NCI-H2227 (cell line): Measurements from ENCODE around the gene PTPN11.
A peak's percentile ranks its signal among the peaks of the same experiment; 100 is the strongest.
"Not testable (repeated sequence)": the region's sequence is repeated elsewhere in the genome, so short reads cannot be mapped to it uniquely, and the experiment has no call there.

ENCODE experiments used
- DNase-seq: peaks from one replicate; lab custom pipeline; 2025; ENCODE audit not compliant: unreplicated experiment; lab: John Stamatoyannopoulos, UW

The PTPN11 gene

DNA sequence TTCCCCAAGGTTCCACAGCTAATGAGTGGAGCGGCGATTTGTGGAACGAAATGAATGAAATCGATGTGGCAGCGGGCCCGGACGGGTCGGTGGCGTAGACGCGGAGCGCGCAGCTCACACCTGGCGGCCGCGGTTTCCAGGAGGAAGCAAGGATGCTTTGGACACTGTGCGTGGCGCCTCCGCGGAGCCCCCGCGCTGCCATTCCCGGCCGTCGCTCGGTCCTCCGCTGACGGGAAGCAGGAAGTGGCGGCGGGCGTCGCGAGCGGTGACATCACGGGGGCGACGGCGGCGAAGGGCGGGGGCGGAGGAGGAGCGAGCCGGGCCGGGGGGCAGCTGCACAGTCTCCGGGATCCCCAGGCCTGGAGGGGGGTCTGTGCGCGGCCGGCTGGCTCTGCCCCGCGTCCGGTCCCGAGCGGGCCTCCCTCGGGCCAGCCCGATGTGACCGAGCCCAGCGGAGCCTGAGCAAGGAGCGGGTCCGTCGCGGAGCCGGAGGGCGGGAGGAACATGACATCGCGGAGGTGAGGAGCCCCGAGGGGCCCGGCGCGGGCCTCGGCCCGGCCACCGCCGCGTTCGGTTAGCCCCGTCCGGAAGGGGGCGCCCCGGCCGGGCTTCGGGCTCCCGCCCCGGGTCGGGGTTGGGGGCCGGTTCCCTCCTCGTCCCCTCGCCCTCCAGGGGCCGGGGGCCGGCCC, at the start of gene PTPN11:
Gene PTPN11, plus strand, starts transcription at position 340 of the 689 bp plus-strand sequence. Its CDS starts 165 bp downstream, at position 505.
- peak; percentile 91 for DNase-seq

DNA sequence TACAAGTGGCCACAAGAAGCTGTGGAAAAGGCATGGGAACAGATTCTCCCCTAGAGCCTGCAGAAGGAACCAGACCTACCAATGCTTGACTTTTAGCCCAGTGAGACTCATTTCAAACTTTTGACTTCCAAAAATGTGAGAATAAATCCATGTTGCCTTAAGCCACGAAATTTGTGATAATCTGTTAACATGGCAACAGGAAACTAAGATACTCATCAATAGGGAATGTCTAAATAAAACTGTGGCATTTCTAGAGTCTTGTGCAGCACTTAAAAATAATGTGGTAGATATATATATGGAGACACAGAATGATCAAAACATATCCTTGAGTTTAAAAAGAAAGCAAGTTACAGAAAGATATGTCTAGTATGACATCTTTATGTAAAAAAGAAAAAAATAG, 48.5 kb upstream of the PTPN11 start:
- no peak for DNase-seq

DNA sequence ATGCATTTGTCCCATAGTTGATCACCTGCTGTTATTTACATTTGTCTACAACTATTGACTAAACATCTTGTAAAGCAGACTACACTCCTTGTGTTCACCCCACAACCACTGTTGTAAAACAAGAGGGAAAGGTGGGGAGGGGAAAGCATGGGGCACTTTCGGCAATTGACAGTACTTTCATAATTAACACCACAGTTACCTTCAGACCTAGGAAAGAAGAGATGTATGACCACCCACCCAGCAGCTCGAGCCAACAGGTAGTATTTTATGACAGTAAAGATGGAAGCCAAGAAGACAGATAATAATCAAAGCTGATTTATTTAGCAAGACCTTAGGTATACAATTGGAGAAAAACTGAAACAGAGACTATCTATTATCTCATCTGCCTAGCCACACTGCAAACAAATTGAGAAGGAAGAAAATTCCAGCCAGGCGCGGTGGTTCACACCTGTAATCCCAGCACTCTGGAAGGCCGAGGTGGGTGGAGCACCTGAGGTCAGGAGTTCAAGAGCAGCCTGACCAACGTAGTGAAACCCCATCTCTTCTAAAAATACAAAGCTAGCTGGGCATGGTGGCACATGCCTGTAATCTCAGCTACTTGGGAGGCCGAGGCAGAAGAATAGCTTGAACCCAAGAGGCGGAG, 47.8 kb upstream of the PTPN11 start:
- no peak for DNase-seq

DNA sequence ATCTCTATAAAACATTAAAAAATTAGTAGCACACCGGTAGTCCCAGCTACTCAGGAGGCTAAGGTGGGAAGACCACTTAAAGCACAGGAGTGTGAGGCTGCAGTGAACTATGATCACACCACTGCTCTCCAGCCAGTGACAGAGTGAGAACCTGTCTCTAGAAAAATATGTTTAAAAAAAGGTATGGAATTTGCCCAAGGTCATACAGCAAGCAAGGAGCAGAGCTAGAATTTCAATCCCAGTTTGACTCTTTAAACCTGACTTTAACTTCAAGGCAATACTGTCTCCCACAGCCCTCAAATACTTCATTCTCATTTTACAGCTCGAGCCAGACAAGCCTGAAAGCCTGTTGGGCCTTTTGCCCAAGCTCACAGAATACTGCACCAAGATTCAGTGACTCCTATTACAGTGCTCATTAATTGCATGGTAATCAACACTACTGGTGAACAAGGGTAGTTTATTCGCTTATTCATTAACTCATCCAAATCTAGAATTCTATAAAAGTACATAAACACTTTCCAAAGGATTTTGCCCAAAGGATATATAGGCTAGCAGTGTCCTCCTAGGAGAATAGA, 44.5 kb upstream of the PTPN11 start:
- no peak for DNase-seq

DNA sequence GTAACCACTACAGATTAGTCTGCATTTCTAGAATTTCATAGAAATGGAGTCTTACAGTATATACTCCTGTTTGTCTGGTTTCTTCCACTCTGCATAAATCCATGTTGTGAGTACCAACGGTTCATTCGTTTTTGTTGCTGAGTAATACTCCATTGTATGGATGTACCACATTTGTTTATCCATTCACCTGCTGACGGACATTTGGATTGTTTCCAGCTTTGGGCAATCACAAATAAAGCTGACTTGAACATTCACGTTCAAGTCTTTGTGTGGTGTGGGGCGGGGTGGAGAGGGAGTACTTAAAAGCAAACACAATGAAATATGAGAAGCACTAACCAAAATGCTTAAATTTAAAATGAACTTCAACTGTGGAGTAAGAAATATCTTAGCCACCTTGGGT, 43.6 kb upstream of the PTPN11 start:
- DNase-seq: no peak

DNA sequence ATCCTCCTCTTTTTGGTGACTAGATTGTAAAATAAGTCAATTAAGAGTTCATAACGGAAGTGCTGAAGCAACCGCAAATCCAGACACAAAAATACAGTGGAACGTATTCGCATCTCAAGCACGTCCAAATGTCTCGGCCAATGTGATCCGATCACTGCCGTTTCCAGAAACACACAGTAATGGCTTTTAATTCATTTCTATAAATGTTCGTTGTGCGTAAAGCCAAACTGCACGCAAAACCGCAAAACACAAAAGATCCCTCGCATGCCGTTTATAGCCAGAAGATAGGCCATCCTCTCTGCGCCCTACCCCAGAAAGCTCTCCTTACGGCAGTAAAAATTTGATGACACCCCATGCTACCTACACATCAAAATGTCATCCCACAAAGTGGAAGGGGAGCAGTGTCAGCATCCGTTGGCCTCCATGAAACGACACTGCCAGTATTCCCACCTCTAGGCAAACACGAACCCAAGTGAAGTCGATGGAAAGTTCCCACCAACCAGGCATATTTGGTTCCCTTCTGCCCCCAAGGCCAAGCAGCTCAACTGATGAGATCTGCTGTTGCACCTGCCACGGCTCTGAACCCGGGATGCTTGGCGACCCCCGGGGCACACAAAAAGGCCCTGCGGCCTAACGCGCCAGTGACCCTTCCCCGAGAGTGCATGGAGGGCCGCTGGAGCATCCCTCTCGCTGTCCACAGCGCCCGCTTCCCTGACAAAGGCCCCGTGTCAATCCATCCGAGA, 37.9 kb upstream of the PTPN11 start:
- DNase-seq: no peak

DNA sequence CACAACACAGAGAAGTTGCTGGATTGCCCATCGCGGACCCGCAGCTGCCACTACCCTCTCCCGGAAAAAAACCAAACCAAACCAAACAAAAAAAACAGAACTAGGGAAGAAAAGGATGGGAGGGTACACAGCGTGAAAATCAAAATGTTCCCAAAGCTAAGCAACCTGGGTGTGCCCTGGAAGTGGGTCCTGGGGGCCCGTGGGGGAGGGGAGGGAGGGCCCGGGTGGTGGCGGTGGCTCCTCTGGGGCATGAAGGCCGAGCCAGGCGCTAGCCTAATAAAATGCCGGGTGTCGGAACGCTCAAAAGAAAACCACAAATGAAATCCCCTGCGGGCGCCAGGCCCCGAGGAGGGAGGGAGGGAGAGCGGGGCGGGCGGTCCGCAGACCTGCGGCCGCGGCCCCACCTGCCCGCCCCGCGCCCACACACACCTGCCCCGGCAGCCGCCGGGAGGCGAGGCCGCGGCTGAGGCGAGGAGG, 37.3 kb upstream of the PTPN11 start:
- peak; percentile 61 for DNase-seq

DNA sequence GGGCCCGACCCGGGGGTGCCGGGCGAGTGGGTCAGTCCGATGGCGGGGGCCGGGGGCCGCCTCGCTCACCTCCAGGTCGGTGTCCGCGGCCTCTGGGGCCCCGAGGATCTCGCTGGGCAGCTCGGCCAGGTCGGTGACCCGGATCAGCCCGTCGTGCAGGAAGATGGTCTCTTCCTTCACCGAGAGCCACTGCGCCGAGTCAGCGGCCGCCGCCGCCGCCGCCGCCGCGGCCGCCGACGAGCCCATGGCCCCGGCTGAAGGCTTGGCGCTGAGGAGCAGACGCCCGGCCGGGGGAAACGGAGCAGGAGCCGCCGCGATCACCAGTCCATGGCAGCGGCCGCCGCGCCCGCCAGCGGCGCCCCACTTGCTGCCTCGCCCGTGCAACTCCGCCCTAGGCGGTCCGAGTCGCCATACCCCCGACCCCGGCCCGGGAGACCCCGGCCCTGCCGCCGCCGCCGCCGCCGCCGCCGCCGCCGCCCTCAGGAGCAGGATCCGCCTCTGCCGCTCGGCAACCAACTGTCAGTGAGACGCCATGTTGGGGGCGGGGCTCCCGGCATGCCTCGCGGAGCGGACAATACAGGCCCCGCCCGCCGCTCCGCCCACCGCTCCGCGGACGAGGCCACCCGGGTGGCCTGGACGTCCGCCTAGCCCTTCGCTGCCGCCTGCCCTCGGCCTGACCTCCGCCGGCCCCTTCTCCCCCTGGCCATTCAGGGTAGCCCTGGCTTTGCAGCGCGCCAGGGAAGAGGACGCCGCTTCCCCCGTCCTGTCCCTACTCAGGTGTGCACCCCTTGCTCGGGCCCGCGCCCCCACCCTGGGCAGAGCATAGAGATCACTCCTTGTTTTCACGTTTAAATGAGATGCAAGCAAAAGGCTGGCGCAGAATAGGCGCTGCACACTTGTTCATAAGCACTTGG, 36.6 kb upstream of the PTPN11 start, which contains the start of gene HECTD4:
Gene HECTD4, minus strand, starts transcription at position 549 of the 914 bp plus-strand sequence. Its CDS starts 303 bp downstream, at position 246.
- peak; percentile 96 for DNase-seq

DNA sequence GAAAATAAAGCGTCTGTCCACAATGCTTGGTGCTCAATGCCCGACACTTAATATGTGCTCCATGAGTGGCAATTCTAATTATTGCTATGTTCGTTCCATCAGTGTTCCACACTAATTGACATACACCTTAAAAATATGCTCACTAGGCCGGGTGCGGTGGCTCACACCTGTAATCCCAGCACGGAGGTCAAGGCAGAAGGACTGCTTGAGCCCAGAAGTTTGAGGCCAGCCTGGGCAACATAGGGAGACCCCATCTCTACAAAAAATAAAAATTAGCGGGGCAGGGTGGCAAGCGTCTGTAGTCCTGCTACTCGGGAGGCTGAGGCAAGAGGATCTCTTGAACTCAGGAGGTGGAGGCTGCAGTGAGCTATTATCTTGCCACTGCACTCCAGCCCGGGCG, 35.9 kb upstream of the PTPN11 start:
- no peak for DNase-seq

DNA sequence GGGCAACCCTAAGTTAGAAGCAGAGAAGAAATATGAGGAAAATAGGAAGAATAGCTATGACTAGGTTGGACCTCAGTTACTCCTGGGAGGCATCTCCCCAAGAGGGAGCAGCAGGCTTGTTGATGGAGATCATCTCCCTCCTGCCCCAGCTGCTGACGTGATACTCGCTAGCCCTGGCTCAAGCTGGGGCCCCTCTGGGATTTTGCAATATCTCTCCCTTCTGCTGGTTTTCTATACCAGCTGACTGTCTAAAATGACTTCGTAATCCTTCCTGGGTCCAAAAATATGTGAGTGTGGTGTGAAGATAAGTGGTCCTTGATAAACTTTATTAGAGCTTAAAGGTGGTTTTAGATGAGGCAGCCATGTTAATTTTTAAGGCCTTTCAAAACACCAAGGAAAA, 32.0 kb upstream of the PTPN11 start:
- DNase-seq: peak; percentile 17

DNA sequence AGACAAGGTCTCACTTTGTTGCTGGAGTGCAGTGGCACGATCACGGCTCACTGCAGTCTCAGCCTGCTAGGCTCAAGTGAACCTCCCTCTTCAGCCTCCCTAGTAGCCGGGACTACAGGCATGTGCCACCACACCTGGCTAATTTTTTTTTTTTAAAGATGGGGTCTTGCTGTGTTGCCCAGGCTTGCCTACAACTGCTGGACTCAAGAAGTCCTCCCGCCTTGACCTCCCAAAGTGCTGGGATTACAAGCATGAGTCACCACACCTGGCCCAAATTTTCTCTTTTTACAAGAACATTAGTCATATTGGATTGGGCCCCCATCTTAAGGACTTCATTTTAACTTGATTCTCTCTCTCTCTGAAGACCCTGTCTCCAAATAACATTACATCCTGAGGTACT, 29.5 kb upstream of the PTPN11 start:
- DNase-seq: no peak

DNA sequence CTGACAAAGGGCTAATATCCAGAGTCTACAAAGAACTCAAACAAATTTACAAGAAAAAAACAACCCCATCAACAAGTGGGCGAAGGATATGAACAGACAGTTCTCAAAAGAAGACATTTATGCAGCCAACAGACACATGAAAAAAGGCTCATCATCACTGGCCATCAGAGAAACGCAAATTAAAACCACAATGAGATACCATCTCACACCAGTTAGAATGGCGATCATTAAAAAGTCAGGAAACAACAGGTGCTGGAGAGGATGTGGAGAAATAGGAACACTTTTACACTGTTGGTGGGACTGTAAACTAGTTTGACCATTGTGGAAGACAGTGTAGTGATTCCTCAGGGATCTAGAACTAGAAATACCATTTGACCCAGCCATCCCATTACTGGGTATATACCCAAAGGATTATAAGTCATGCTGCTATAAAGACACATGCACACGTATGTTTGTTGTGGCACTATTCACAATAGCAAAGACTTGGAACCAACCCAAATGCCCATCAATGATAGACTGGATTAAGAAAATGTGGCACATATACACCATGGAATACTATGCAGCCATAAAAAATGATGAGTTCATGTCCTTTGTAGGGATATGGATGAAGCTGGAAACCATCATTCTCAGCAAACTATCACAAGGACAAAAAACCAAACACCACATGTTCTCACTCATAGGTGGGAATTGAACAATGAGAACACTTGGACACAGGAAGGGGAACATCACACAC, 28.7 kb upstream of the PTPN11 start:
- not testable (repeated sequence) for DNase-seq

DNA sequence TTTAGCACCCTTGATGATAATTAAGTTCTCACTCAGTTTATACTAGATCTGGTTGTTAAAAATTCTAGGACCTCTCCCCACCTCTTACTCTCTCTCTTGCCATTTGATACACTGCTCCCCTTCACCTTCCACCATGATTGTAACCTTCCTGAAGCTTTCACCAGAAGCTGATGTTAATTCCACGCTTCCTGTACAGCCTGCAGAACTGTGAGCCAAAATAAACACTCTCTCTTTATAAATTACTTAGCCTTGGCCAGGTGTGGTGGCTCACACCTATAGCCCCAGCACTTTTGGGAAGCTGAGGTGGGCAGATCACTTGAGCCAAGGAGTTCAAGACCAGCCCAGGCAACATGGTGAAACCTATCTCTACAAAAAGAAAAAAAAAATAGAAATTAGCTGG, 25.4 kb upstream of the PTPN11 start:
- DNase-seq: no peak

DNA sequence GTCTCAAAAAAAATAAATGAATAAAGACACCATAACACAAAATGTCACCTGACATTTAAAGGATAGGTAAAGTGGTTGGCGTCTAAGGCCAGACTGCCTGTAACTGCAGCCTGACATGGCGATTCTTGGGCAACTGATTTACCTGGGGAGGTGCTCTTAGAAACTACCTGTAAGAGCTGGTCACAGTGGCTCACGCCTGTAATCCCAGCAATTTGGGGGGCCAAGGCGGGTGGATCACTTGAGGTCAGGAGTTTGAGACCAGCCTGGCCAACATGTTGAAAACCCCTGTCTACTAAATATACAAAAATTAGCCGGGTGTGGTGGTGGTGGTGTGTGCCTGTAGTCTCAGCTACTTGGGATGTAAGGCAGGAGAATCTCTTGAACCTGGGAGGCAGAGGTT, 17.7 kb upstream of the PTPN11 start:
- DNase-seq: no peak

DNA sequence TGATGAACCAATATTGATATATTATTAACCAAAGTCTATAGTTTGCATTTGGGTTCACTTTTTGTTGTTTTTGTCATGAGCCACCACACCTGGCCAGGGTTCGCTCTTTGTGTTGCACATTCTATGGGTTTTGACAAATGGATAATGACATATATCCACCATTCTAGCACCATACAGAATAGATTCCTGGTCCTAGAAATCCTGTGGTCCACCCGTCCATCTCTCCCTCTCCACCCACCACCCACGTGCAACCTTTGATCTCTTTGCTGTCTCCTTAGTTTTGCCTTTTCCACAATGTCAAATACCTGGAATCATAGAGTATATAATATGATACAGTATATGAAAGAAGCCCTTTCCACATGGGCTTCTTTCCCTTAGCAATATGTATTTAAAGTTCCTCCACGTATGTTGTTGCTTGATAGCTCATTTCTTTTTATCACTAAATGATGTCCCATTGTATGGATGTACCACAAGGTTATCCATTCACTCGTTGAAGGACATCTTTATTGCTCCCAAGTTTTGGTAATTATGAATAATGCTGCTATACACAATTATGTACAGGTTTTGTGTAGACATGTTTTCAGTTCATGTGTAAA, 16.7 kb upstream of the PTPN11 start:
- DNase-seq: no peak

DNA sequence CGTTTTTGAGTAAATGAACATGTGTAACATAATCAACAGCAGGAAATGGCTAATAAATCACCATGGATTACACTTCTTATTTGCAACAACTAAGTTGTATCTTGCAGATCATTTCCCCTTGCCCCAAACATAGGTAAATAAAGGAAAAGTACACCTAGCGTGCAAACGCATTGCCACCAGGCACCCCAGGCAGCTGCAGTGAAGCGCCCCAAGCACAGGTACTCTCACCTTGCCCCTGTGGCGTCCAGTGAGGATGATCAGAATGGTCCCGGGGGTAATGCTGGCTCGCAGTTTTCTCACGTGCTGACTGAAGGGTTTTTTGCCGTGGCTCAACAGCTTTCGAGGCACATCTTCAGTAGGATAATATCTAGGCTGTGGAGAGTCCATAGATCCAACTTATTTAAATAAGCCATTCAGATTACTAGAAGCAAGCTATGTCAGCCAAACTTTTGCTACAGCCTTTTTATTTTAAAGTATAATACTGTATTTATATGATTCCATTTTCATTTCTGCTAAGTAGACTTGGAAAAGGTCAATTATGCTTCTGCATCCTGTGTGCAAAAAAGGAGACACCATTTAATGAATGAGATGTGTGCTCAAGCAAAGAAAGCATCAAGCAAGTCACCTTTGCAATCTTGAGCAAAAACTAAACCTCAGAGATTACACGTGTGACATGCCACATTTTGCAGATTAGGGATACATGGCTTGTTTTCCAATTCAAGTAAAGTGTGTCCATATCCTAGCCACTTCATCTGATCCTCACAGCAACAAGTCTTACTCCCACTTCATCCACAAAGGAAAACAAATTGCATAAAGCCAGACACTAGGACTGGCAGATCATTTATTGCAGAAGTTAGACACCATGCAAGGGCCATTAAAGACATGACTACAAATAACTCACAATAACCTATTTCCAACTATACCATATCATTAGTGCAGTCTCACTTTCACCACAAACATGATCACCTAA, 11.9 kb upstream of the PTPN11 start:
- DNase-seq: no peak

DNA sequence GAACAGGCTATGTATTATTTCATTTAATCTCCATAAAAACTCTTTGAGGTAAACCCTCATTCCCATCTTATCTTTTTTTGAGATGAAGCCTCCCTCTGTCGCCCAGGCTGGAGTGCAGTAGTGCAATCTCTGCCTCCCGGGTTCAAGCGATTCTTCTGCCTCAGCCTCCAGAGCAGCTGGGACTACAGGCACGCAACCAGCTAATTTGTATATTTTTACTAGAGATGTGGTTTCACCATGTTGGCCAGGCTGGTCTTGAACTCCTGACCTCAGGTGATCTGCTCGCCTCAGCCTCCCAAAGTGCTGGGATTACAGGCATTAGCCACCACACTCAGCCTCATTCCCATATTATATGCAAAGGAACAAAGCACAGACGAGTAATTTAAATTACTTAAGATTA, 11.1 kb upstream of the PTPN11 start:
- DNase-seq: not testable (repeated sequence)

DNA sequence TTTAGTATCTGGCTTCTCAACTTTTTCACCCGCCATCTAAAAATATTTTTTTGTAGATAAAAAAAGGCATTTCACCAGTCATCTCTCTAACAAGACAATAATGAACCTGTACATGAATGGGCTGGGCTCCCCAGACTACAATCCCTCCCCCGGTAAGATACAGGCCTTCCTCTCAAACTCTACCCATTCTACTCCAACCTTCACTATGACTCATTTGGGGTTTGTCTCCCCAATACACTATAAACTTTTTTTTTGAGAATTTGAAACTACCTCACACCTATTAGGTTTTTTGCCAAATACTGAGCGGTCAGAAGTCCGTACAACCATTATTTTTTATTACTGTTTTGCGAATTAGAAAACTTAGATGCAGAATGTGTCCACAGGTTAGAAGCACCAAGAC, 10.1 kb upstream of the PTPN11 start:
- DNase-seq: no peak
